Heart left ventricle (tissue), 13 donors: ENCODE measurements around the gene SMC6.

Experiments
- POLR2A ChIP-seq, 2 donors: fragments of 450-650 bp; IDR thresholded peaks; one replicate each; pipeline ENCODE4 v1.6.1; 2017; ENCODE audit warnings: antibody characterized with exemption in 2 of 2, mild to moderate bottlenecking in 2 of 2, moderate library complexity in 2 of 2
- TF ChIP-seq, protein P1 (sequence below), 12 donors: fragments of 200-600 bp; sonication (generic) in 4 of 12; IDR thresholded peaks; one replicate each; pipeline versions ENCODE4 v1.5.0 to v1.8.0; 2018 to 2022; ENCODE audit warnings: antibody characterized with exemption in 12 of 12, mild to moderate bottlenecking in 5 of 12
- donor health status: ischemic (EF 13 %, LVEDD 7.1; RV severe dilation, severe dysfunction).
- donor health status: DM: no; HTN: yes; CAD: no.
- donor health status: DM: no; HTN: no; CAD: no.
- donor health status: ischemic (EF 25% LVEDD 6.9; RV normal size, moderate dysfunction).
- donor health status: ischemic (EF 25% LVEDD 5.7; RV mildly dilated, moderate dysfunction).
- donor health status: ischemic (EF 35%, LVEDD 5.7; RV mildly dilated, moderate dysfunction).
- donor health status: nonischemic (EF 11% LVEDD 7.7; RV severe dilation, severe dysfunction).
- donor health status: DM: yes; HTN: yes; CAD: no.
- donor health status: PGD.
- donor health status: ischemic (EF 29% LVEDD 5.4; RV normal size, mild dysfunction).
- donor health status: nonischemic (EF 23%, LVEDD 6.1; RV moderate dilation, normal function).

DNA sequence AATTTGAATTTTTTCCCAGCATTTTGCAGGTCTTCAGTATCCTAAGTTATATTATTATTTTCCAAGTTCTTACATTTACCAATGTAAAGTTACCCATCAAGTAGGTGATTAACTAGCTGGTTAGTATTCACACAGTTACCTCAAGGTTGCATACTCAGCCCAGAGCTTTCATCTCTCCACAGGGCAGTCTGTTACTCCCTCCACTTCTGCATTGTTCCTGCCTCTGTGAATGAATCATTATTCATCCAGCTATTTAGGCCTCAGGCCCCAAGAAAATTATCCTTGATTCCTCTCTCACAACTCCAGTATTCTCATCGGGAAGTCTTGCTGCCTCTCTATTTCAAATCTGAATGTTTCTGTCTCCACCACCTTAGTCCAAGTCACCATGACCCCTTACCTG, 92.2 kb downstream of the SMC6 start:
- TF ChIP-seq POLR2A (IDR thresholded peaks at IDR 0.05): no peak
- TF ChIP-seq, protein P1, sequence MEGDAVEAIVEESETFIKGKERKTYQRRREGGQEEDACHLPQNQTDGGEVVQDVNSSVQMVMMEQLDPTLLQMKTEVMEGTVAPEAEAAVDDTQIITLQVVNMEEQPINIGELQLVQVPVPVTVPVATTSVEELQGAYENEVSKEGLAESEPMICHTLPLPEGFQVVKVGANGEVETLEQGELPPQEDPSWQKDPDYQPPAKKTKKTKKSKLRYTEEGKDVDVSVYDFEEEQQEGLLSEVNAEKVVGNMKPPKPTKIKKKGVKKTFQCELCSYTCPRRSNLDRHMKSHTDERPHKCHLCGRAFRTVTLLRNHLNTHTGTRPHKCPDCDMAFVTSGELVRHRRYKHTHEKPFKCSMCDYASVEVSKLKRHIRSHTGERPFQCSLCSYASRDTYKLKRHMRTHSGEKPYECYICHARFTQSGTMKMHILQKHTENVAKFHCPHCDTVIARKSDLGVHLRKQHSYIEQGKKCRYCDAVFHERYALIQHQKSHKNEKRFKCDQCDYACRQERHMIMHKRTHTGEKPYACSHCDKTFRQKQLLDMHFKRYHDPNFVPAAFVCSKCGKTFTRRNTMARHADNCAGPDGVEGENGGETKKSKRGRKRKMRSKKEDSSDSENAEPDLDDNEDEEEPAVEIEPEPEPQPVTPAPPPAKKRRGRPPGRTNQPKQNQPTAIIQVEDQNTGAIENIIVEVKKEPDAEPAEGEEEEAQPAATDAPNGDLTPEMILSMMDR (IDR thresholded peaks at IDR 0.05): no peak
